H9 (cell line): ENCODE data around the gene FBN3. TPM values are rescaled to one million over a fixed set of nuclear protein-coding genes. Genes with fewer than 3 reads are reported as not detected.

Experiments used
- DNase-seq: peaks from one replicate; pipeline ENCODE4 v3.0.0-alpha.2; 2017
- H2AFZ ChIP-seq: one replicate; pipeline ENCODE4 v1.6.1; 2013; ENCODE audit warnings: mild to moderate bottlenecking, low read length, control low read depth, moderate library complexity
- H2AK5ac ChIP-seq: 2 replicates; pipeline ENCODE4 v1.6.1; 2013; ENCODE audit warnings: low read length, control low read depth, mixed read lengths; ENCODE audit not compliant: insufficient read length
- H2BK120ac ChIP-seq: one replicate; pipeline ENCODE4 v1.6.1; 2013; ENCODE audit warnings: low read depth, mild to moderate bottlenecking, low read length, control low read depth, inconsistent platforms; ENCODE audit not compliant: poor library complexity, severe bottlenecking
- H2BK12ac ChIP-seq: 2 replicates; pipeline ENCODE4 v1.6.1; 2013; ENCODE audit warnings: low read length, control low read depth, mixed read lengths, low read depth; ENCODE audit not compliant: insufficient read length
- H2BK15ac ChIP-seq: 2 replicates; pipeline ENCODE4 v1.6.1; 2013; ENCODE audit warnings: low read depth, low read length, control low read depth
- H2BK20ac ChIP-seq: one replicate; pipeline ENCODE4 v1.6.1; 2013; ENCODE audit warnings: low read depth, mild to moderate bottlenecking, low read length, control low read depth, inconsistent platforms; ENCODE audit not compliant: poor library complexity, severe bottlenecking
- H2BK5ac ChIP-seq: 2 replicates; pipeline ENCODE4 v1.6.1; 2013; ENCODE audit warnings: low read length, control low read depth, mixed read lengths; ENCODE audit not compliant: insufficient read length
- H3K14ac ChIP-seq: 2 replicates; pipeline ENCODE4 v1.6.1; 2013; ENCODE audit warnings: low read length, control low read depth; ENCODE audit not compliant: insufficient read depth
- H3K18ac ChIP-seq: 2 replicates; pipeline ENCODE4 v1.6.1; 2013; ENCODE audit warnings: low read depth, mild to moderate bottlenecking, mixed read lengths, low read length, control low read depth; ENCODE audit not compliant: insufficient read length
- H3K23ac ChIP-seq: 2 replicates; pipeline ENCODE4 v1.6.1; 2013; ENCODE audit warnings: low read length, control low read depth, mixed read lengths, low read depth; ENCODE audit not compliant: insufficient read length
- H3K23me2 ChIP-seq: 2 replicates; pipeline ENCODE4 v1.6.1; 2013; ENCODE audit warnings: low read depth, mild to moderate bottlenecking, mixed read lengths, low read length, control low read depth; ENCODE audit not compliant: insufficient read length, poor library complexity, severe bottlenecking
- H3K27ac ChIP-seq: 2 replicates; pipeline ENCODE4 v1.5.1; 2013; ENCODE audit warnings: low read length, control low read depth, mixed read lengths, low read depth; ENCODE audit not compliant: insufficient read length
- H3K27me3 ChIP-seq: 2 replicates; pipeline ENCODE4 v1.6.1; 2013; ENCODE audit warnings: low read length, control low read depth, inconsistent platforms; ENCODE audit not compliant: insufficient read depth
- H3K4ac ChIP-seq: 2 replicates; pipeline ENCODE4 v1.6.1; 2013; ENCODE audit warnings: low read depth, mild to moderate bottlenecking, control low read depth, inconsistent platforms, low read length, moderate library complexity
- H3K4me1 ChIP-seq: 2 replicates; pipeline ENCODE4 v1.6.1; 2013; ENCODE audit warnings: low read length, control low read depth, inconsistent platforms; ENCODE audit not compliant: insufficient read depth
- H3K4me2 ChIP-seq: 2 replicates; pipeline ENCODE4 v1.6.1; 2013; ENCODE audit warnings: low read length, control low read depth, mixed read lengths; ENCODE audit not compliant: insufficient read length, insufficient read depth
- H3K56ac ChIP-seq: 2 replicates; pipeline ENCODE4 v1.6.1; 2013; ENCODE audit warnings: low read depth, mild to moderate bottlenecking, mixed read lengths, low read length, control low read depth; ENCODE audit not compliant: insufficient read length
- H3K79me1 ChIP-seq: 2 replicates; pipeline ENCODE4 v1.6.1; 2013; ENCODE audit warnings: low read depth, mild to moderate bottlenecking, moderate library complexity, low read length, control low read depth, inconsistent platforms; ENCODE audit not compliant: insufficient read depth, poor library complexity, severe bottlenecking
- H3K79me2 ChIP-seq: 2 replicates; pipeline ENCODE4 v1.6.1; 2013; ENCODE audit warnings: low read length, control low read depth, inconsistent platforms; ENCODE audit not compliant: insufficient read depth
- H3K9ac ChIP-seq: 2 replicates; pipeline ENCODE4 v1.6.1; 2013; ENCODE audit warnings: low read length, control low read depth, mixed read lengths; ENCODE audit not compliant: insufficient read length; ENCODE audit errors: extremely low read depth
- H3K9me3 ChIP-seq: one replicate; pipeline ENCODE4 v1.6.1; 2013; ENCODE audit warnings: low read depth, low read length, inconsistent platforms; ENCODE audit not compliant: control insufficient read depth
- H3T11ph ChIP-seq: one replicate; pipeline ENCODE4 v1.6.1; 2013; ENCODE audit warnings: mild to moderate bottlenecking, low read length, control low read depth, inconsistent platforms
- H4K20me1 ChIP-seq: one replicate; pipeline ENCODE4 v1.6.1; 2013; ENCODE audit not compliant: control insufficient read depth, insufficient read length, insufficient read depth
- H4K5ac ChIP-seq: 2 replicates; pipeline ENCODE4 v1.6.1; 2013; ENCODE audit warnings: low read depth, mild to moderate bottlenecking, mixed read lengths, low read length, control low read depth; ENCODE audit not compliant: insufficient read length
- H4K8ac ChIP-seq: replicated peaks from 2 replicates; pipeline ENCODE4 v1.6.1; 2013; ENCODE audit warnings: low read length, control low read depth, mixed read lengths, low read depth; ENCODE audit not compliant: insufficient read length
- H4K91ac ChIP-seq: 2 replicates; pipeline ENCODE4 v1.6.1; 2013; ENCODE audit warnings: low read depth, mild to moderate bottlenecking, moderate library complexity, mixed read lengths, low read length, control low read depth; ENCODE audit not compliant: insufficient read length
- H3K27ac Mint-ChIP-seq, 3 experiments: 2 replicates in 2 of 3; 3 replicates in 1 of 3; pipeline ENCODE4 v1.8.0; 2020 to 2021; ENCODE audit warnings: mixed read lengths in 3 of 3, mild to moderate bottlenecking in 1 of 3, moderate library complexity in 1 of 3
- H3K27me3 Mint-ChIP-seq: 2 replicates; pipeline ENCODE4 v1.8.0; 2021; ENCODE audit warnings: low read depth, mild to moderate bottlenecking, moderate library complexity, mixed read lengths
- H3K36me3 Mint-ChIP-seq, 3 experiments: 2 replicates in 2 of 3; 3 replicates in 1 of 3; pipeline ENCODE4 v1.8.0; 2020 to 2021; ENCODE audit warnings: low read depth in 3 of 3, mixed read lengths in 3 of 3; ENCODE audit not compliant: insufficient read depth in 1 of 3
- H3K4me1 Mint-ChIP-seq, 2 experiments: 2 replicates each; pipeline ENCODE4 v1.8.0; 2020; ENCODE audit warnings: mixed read lengths in 2 of 2
- H3K4me3 Mint-ChIP-seq, 2 experiments: 2 replicates in 1 of 2; 3 replicates in 1 of 2; pipeline ENCODE4 v1.8.0; 2020 to 2021; ENCODE audit warnings: mild to moderate bottlenecking in 2 of 2, mixed read lengths in 2 of 2, moderate library complexity in 1 of 2
- H3K9me3 Mint-ChIP-seq, 2 experiments: 2 replicates in 1 of 2; 3 replicates in 1 of 2; pipeline ENCODE4 v1.8.0; 2020; ENCODE audit warnings: mild to moderate bottlenecking in 2 of 2, mixed read lengths in 2 of 2, moderate library complexity in 1 of 2
- WGBS: extraction: QIAGEN DNeasy Blood & Tissue Kit; methylation state at CpG from one replicate; pipeline ENCODE4 v1.1.7; 2013; ENCODE audit warnings: missing lambda C conversion rate, low lambda C conversion rate, mixed read lengths; ENCODE audit not compliant: insufficient read length; ENCODE audit errors: extremely low coverage; 5-methylcytosine and 5-hydroxymethylcytosine counted together
- total RNA-seq: library from RNA; stranded (reverse); gene quantifications from 2 replicates; pipeline ENCODE4 v1.2.1, GENCODE V29; 2021
- TF ChIP-seq, protein P1 (sequence below): fragments of 200-600 bp; sonication (generic); conservative IDR thresholded peaks from 3 replicates; pipeline ENCODE4 v1.8.0; 2021; ENCODE audit warnings: antibody characterized with exemption, mild to moderate bottlenecking

FBN3 gene
- total RNA-seq, 1 experiment from 2014 or later = 31.0 TPM

DNA sequence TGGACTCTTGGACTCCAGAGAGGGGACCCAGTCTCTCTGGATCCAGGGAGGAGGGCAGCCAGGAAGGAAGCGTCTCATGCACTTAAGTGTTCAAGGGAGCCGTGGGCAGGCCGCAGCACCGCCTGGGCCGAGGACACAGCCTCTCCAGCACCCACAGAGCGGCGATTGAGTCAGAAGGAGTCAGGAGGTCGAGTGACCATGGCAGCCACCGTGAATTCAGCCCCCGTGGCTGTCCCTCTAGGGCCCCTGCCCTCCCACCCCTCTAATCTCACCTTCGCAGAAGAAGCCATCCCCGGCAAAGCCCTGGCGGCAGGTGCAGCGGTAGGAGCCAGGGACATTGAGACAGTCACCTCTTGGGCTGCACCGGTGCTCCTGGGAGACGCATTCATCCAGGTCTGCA lies 38.0 kb downstream of the FBN3 start:
- H3K27me3 ChIP-seq = no peaks in the 10 kb centered on the region
- H2BK20ac ChIP-seq = no peak overlapping the region
- DNase-seq = no peak
- Mint-ChIP-seq H3K9me3 (no peaks in the 10 kb centered on the region), H3K27ac (no peak overlapping the region; a peak in 1 of 7 replicates), H3K27me3 (no peaks in the 10 kb centered on the region), H3K36me3 (peaks cover 36 to 41% (median 37%) of the 10 kb centered on the region in 3 experiments), H3K4me1 (0 out of 4 replicates have a peak, but pooled peaks cover 0 to 3% of the 10 kb centered on the region in 2 experiments), H3K4me3 (no peak overlapping the region)
- H2AK5ac ChIP-seq = no peak overlapping the region
- no peaks in the 10 kb centered on the region for H3K9me3 ChIP-seq
- no peak overlapping the region for H3K18ac ChIP-seq
- no peaks in the 10 kb centered on the region; the same call in 1 of the 2 replicates for H3K79me2 ChIP-seq
- TF ChIP-seq, protein P1, sequence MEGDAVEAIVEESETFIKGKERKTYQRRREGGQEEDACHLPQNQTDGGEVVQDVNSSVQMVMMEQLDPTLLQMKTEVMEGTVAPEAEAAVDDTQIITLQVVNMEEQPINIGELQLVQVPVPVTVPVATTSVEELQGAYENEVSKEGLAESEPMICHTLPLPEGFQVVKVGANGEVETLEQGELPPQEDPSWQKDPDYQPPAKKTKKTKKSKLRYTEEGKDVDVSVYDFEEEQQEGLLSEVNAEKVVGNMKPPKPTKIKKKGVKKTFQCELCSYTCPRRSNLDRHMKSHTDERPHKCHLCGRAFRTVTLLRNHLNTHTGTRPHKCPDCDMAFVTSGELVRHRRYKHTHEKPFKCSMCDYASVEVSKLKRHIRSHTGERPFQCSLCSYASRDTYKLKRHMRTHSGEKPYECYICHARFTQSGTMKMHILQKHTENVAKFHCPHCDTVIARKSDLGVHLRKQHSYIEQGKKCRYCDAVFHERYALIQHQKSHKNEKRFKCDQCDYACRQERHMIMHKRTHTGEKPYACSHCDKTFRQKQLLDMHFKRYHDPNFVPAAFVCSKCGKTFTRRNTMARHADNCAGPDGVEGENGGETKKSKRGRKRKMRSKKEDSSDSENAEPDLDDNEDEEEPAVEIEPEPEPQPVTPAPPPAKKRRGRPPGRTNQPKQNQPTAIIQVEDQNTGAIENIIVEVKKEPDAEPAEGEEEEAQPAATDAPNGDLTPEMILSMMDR = no peak
- no peak overlapping the region for H3K14ac ChIP-seq
- H3K23me2 ChIP-seq = no peaks in the 10 kb centered on the region
- no peaks in the 10 kb centered on the region for H3K79me1 ChIP-seq
- H3K4ac ChIP-seq = no peak overlapping the region
- H3K56ac ChIP-seq = no peak overlapping the region
- no peaks in the 10 kb centered on the region for H4K20me1 ChIP-seq
- H4K91ac ChIP-seq = no peak overlapping the region
- no peak overlapping the region for H2BK5ac ChIP-seq
- no peak overlapping the region for H3K23ac ChIP-seq
- H3T11ph ChIP-seq = no peak overlapping the region
- no peak overlapping the region for H4K5ac ChIP-seq
- H4K8ac ChIP-seq = no peak overlapping the region
- no peak overlapping the region for H3K27ac ChIP-seq
- no peak overlapping the region for H2BK15ac ChIP-seq
- WGBS = no CpG with 5 or more reads among the region's 16 CpGs
- no peak overlapping the region for H3K4me2 ChIP-seq
- H3K4me1 ChIP-seq = no peaks in the 10 kb centered on the region
- no peak overlapping the region for H3K9ac ChIP-seq
- H2BK120ac ChIP-seq = no peak overlapping the region
- no peak overlapping the region for H2AFZ ChIP-seq
- no peak overlapping the region for H2BK12ac ChIP-seq
